DND-41 (cell line): ENCODE results near the gene NEURL1.

Experiments
- EZH2 ChIP-seq: IDR thresholded peaks from 3 replicates; pipeline ENCODE4 v1.6.1; 2012; ENCODE audit warnings: borderline replicate concordance, low read depth, mild to moderate bottlenecking, moderate library complexity, low read length, inconsistent platforms; ENCODE audit not compliant: severe bottlenecking
- TF ChIP-seq, protein P1 (sequence below): IDR thresholded peaks from 2 replicates; pipeline ENCODE4 v1.5.1; 2012; ENCODE audit warnings: borderline replicate concordance, low read length, moderate library complexity, mild to moderate bottlenecking; ENCODE audit not compliant: poor library complexity, severe bottlenecking; ENCODE audit errors: extremely low read depth

DNA sequence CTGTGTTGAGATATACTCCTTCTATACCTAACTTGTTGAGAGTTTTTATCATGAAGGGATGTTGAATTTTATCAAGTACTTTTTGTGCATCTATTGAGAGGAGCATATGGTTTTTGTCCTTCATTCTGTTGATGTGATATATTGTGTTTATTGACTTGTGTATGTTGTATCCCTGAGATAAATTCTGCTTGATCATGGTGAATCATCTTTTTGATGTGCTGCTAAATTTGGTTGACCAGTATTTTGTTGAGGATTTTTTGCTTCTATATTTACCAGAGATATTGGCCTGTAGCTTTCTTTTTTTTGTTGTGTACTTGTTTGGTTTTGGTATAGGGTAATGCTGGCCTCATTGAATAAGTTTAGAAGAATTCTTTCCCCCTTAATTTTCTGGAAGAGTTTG is 32.4 kb downstream of the NEURL1 start:
- TF ChIP-seq, protein P1, sequence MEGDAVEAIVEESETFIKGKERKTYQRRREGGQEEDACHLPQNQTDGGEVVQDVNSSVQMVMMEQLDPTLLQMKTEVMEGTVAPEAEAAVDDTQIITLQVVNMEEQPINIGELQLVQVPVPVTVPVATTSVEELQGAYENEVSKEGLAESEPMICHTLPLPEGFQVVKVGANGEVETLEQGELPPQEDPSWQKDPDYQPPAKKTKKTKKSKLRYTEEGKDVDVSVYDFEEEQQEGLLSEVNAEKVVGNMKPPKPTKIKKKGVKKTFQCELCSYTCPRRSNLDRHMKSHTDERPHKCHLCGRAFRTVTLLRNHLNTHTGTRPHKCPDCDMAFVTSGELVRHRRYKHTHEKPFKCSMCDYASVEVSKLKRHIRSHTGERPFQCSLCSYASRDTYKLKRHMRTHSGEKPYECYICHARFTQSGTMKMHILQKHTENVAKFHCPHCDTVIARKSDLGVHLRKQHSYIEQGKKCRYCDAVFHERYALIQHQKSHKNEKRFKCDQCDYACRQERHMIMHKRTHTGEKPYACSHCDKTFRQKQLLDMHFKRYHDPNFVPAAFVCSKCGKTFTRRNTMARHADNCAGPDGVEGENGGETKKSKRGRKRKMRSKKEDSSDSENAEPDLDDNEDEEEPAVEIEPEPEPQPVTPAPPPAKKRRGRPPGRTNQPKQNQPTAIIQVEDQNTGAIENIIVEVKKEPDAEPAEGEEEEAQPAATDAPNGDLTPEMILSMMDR = no peak
- no peak for TF ChIP-seq EZH2
